Kidney (tissue), 14 donors: ENCODE measurements around the gene SLC45A3. TPM values are rescaled to one million over a fixed set of nuclear protein-coding genes. Genes with fewer than 3 reads are reported as not detected.

Source experiments
- DNase-seq, 5 donors: peaks; one replicate each; pipeline ENCODE4 v3.0.0-alpha.2; 2013 to 2020
- FAIRE-seq: peaks from 2 replicates; lab custom pipeline; 2012; peaks lifted over from hg19 to GRCh38; lab: Jason Lieb, UNC
- H3K27ac ChIP-seq, 2 donors: one replicate each; pipeline ENCODE4 v1.7.0; 2013; ENCODE audit warnings: low read depth in 2 of 2, low read length in 2 of 2, inconsistent platforms in 1 of 2
- H3K27me3 ChIP-seq: one replicate; pipeline ENCODE4 v1.7.1; 2013; ENCODE audit warnings: low read length, inconsistent platforms; ENCODE audit not compliant: control insufficient read depth, insufficient read depth
- H3K36me3 ChIP-seq, 3 donors: one replicate each; pipeline versions ENCODE4 v1.7.0 to v1.7.1; 2013; ENCODE audit warnings: low read length in 3 of 3, control low read depth in 1 of 3, inconsistent platforms in 1 of 3; ENCODE audit not compliant: insufficient read depth in 3 of 3, control insufficient read depth in 2 of 3
- H3K4me1 ChIP-seq, 3 donors: one replicate each; pipeline versions ENCODE4 v1.7.0 to v1.7.1; 2013; ENCODE audit warnings: low read length in 3 of 3, inconsistent platforms in 1 of 3, low read depth in 1 of 3; ENCODE audit not compliant: control insufficient read depth in 2 of 3, insufficient read depth in 2 of 3
- H3K4me3 ChIP-seq, 3 donors: one replicate each; pipeline versions ENCODE4 v1.7.0 to v1.8.1; 2013; ENCODE audit warnings: low read length in 3 of 3, control low read depth in 1 of 3, inconsistent platforms in 1 of 3
- H3K9ac ChIP-seq, 3 donors: one replicate each; pipeline versions ENCODE4 v1.7.0 to v1.7.1; 2013; ENCODE audit warnings: low read length in 3 of 3, control low read depth in 1 of 3, inconsistent platforms in 1 of 3
- H3K9me3 ChIP-seq, 3 donors: one replicate each; pipeline versions ENCODE4 v1.7.0 to v1.7.1; 2013; ENCODE audit warnings: low read length in 3 of 3, control low read depth in 1 of 3, inconsistent platforms in 1 of 3; ENCODE audit not compliant: control insufficient read depth in 2 of 3, insufficient read depth in 1 of 3
- intact Hi-C: fragments of 100-400 bp; cut with DNase I; formaldehyde crosslinking; loops from one replicate; pipeline ENCODE4 v1.11.1; 2022
- polyA plus RNA-seq: library from polyadenylated mRNA; stranded (reverse); fragments of 350-450 nt; fragmentation: Illumina TruSeq; extraction: RNeasy Lipid Tissue Mini Kit (QIAGEN cat#74804); gene quantifications from one replicate; pipeline ENCODE4 v1.2.3, GENCODE V29; 2014; ENCODE audit warnings: low read depth, low replicate concordance; ENCODE audit not compliant: insufficient read depth
- total RNA-seq: library from RNA; stranded (reverse); fragmentation: NEBNext Ultra II Directional; extraction: Animal tissue kit (Norgen Biotek cat#: 25700); gene quantifications from one replicate; pipeline ENCODE4 v1.2.1, GENCODE V29; 2021
- TF ChIP-seq, protein P1 (sequence below): IDR thresholded peaks from 3 replicates; pipeline ENCODE4 v1.5.1; 2012; ENCODE audit warnings: mild to moderate bottlenecking, moderate library complexity, borderline replicate concordance; ENCODE audit not compliant: insufficient read depth; ENCODE audit errors: extremely low read depth
- donor health status: control.
- donor health status: control.
- donor health status: control.
- donor health status: control.
- donor health status: control.
- donor health status: DM: yes; HTN: yes; CAD: no.
- donor health status: Normal renal cell carcinoma (clear cell type).

SLC45A3 gene
- total and polyA plus RNA-seq, 2 donors from 2014 or later, result 6.8 to 7.2 TPM

DNA sequence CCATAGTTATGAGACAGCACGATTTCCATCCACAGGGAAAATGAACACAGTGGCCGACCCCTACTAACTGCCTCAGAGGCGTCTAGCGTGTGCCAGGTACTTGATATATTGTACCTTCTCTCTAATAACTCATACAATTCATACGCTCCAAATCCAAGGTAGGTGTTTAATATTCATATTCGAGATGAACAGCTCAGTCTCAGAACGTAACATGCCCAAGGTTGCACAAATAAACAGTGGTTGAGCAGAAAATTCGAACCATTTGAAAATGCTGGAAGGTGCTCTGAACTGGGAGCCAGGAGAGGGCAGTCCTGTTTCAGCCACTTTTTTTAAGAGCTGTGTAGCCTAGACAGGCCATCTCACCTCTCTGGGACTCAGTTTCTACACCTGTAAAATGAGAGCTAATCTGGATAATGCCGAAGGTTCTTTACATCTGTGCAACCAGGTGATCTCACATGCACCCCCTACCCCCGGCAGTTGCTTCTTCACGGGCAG is 7.9 kb downstream of the SLC45A3 start:
- Histone ChIP-seq H3K4me3 (no peak overlapping the region), H3K27ac (peak overlapping the region; percentile 73), H3K9me3 (no peaks in the 10 kb centered on the region), H3K27me3 (no peaks in the 10 kb centered on the region), H3K36me3 (no peaks in the 10 kb centered on the region), H3K9ac (peak overlapping the region in 2 of 3 donors; percentile 4 to 56), H3K4me1 (peaks cover 2 to 47% (median 22%) of the 10 kb centered on the region in 3 donors)
- DNase-seq, result no peak
- TF ChIP-seq, protein P1, sequence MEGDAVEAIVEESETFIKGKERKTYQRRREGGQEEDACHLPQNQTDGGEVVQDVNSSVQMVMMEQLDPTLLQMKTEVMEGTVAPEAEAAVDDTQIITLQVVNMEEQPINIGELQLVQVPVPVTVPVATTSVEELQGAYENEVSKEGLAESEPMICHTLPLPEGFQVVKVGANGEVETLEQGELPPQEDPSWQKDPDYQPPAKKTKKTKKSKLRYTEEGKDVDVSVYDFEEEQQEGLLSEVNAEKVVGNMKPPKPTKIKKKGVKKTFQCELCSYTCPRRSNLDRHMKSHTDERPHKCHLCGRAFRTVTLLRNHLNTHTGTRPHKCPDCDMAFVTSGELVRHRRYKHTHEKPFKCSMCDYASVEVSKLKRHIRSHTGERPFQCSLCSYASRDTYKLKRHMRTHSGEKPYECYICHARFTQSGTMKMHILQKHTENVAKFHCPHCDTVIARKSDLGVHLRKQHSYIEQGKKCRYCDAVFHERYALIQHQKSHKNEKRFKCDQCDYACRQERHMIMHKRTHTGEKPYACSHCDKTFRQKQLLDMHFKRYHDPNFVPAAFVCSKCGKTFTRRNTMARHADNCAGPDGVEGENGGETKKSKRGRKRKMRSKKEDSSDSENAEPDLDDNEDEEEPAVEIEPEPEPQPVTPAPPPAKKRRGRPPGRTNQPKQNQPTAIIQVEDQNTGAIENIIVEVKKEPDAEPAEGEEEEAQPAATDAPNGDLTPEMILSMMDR, result no peak
- no peak for FAIRE-seq
- intact Hi-C loops, result no loop called here

DNA sequence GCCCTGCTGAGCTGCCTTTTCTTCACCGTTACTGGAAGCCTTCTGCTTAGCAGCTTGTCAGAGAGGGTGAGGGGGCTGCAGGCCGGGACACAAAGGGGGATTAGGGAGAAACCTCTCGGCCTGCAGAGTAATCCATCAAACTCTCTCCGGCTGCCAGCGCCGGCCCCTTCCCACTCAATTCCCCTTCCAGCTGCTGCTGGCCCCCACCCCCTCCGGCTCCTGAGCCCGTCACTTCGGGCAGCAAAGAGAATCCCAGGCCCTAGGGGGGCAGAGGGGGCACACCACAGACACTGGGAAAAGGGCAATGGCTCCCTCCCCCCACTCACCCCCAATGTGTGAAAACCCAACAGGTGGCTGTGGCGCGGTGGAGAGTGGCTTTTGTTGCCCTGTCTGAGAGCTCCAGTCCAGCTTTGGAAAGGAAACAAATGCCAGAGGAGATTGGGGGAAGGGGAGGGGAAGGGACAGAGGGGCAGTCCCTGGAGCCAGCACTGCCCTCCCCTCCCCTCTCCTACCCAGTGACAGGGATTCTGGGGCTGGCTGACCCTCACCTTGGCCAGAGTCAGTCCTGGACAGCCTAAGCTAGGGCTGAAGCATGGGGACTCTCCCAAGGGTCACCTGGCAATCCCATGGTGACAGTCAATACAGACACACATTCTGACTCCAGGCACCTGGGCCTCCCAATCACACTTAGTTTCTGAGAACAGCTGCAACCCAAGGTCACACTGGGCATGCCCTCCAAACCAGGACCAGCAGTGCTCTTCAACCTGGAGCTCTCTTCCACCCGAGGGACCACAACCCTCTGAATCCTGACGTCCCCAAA is 9.5 kb downstream of the SLC45A3 start:
- H3K4me1 ChIP-seq, result peaks cover 2 to 40% (median 25%) of the 10 kb centered on the region in 3 donors
- no peak overlapping the region for H3K4me3 ChIP-seq
- H3K9ac ChIP-seq, result peak overlapping the region in 1 of 3 donors; percentile 5
- H3K9me3 ChIP-seq, result no peaks in the 10 kb centered on the region
- H3K27ac ChIP-seq, result peak overlapping the region; percentile 35 to 47
- TF ChIP-seq, protein P1, result no peak
- no peaks in the 10 kb centered on the region for H3K36me3 ChIP-seq
- intact Hi-C loops, result no loop called here
- no peak for FAIRE-seq
- no peaks in the 10 kb centered on the region for H3K27me3 ChIP-seq
- peak in 3 of 5 donors; percentile 29 to 73 (median 69) for DNase-seq

DNA sequence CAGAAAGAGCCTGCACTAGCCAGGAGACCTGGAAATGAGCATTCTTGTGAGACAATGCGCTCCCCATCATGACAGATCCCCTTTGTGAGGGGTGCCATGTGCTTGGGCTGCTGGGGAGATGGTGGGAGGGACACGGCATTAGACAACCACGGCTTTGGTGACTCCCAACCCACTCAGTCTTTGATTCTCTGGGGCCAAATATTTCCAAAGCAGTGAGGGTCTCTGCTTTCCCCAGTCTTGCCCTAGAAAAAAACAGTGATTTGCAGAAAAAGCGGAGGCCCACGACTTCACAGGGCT is 10.2 kb downstream of the SLC45A3 start:
- no peak overlapping the region for H3K4me3 ChIP-seq
- no peaks in the 10 kb centered on the region for H3K36me3 ChIP-seq
- H3K9ac ChIP-seq, result peak overlapping the region in 1 of 3 donors; percentile 5
- H3K4me1 ChIP-seq, result peaks cover 2 to 40% (median 26%) of the 10 kb centered on the region in 3 donors
- H3K27ac ChIP-seq, result no peak overlapping the region
- FAIRE-seq, result no peak
- DNase-seq, result no peak
- H3K27me3 ChIP-seq, result no peaks in the 10 kb centered on the region
- TF ChIP-seq, protein P1, result no peak
- intact Hi-C loops, result no loop called here
- H3K9me3 ChIP-seq, result no peaks in the 10 kb centered on the region
